HG03103 (cell line): Measurements from ENCODE around the gene SLC2A4RG.

ENCODE experiments used
- ATAC-seq: cut with Tn5 transposase; IDR thresholded peaks from one replicate; pipeline ENCODE4 v1.9.1; 2021; ENCODE audit warnings: low read depth; ENCODE audit not compliant: unreplicated experiment

SLC2A4RG gene

DNA sequence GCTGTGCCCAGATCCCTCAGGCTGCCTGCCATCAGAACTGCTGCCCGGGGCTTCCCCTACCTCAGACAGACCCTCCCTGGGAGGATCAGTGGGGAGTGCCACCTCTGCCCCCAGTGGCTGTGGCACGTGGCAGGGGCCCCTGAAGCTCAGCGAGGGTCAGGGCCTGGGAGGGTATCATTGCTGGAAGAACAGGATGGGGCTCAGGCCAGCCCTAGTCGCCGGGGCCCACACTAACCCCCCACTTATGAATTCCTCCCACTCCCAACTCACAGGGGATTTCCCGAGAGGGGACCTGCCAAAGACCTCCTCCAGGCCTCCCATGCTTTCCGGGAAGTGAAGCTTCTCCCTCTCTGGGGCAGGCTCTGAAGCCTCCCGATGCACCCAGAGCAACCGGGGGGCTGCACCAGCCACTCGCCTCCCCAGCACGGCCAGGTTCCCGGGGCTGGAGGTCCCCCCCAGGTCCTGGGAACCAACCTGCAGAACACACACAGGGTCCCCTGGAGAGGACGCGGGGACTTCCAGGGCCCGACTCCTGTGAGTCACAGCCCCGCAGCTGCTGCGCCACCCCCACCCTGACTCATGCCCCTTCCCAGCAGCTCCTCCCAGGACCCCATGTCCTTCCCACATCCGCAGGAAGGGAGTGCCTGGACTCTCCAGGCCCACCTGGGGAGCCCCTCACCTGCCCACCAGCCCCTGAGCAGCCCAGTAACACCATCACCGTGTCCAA lies 40.7 kb upstream of the SLC2A4RG start:
- no peak for ATAC-seq

DNA sequence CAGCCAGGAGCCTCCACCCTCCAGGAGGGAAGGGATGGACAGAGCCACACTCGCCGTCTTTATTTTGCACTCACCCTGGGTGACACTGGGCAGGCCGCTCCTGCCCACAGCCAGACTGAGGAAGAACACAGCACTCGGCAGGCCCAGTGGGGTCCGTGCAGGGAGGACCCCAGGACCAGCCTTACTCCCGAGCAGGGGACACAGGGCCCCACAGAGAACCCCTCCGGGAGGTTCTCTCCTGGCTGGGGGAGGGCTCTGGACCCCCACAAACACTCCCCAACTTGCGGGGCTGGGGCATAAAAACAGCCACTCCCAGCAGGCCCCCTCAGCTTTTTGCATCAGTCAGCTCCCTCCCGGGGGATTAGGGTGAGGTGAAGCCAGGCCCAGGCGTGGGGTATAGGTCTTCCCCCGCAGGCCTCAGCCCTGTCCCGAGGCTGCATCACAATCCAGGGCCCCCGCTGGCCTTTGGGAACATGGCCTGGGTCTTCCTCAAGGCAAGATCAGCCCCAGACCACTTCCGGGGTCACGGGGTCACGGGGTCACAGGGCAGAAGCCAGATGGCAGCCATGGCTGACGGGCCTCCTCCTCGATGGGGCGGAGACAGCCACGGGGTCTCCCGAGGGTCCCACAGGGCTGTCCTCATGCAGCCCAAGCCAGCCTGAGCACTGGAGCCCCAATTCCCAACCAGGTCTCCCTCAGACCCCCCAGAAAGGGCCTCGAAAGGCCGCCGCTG lies 39.9 kb upstream of the SLC2A4RG start:
- no peak for ATAC-seq

DNA sequence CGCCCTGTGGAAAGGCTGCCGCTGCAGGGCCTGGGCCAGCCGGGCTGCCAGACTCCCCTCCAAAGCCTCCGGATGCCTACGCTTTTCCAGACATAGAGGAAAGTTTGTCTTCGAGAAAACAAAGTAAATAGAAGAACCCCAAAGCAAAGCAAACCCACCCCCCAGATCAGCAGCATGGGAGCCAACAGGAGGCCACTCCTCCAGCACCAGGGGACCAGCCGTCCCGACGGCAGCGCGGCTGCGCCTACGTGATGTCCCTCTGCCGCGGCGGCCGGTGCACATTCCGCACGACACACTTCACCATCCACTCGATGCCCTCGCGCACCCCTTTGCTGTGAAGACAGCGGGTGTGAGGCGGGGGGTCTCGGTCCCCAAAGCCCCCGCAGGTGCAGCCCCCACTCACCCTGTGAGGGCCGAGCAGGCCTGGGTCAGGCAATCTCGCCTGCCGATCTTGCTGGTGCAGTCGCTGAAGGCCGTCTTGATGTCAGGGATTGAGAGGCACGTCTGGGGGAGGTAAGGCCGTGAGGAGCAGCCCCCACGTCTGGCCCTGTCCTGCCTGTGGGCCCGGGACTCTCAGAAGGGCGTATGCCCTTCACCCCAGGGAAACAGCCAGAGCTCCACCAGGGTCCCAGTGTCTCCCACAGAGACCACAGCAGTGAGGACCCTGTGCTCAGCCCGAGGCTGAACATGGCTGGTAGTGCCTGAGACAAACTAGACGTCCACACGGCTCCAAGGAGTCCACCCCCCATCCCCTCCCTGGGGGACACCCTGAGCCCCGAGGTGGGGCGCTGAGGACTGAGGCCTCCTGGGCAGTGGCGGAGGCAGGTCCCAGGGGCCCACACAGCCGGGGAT lies 39.2 kb upstream of the SLC2A4RG start:
- no peak for ATAC-seq

DNA sequence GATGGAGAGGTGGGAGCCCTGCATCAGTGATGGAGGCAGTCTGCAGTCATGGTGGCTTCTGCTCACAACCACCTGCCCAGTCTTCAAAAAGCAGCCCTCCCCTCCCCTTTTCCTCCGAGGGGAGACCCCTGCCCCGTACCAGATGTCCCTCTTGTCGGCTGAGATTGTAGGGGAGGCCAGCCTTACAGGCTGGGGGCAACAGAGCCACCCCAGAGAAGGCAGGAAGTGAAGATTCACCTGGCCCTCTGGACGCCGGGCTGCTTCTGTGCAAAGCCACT lies 38.6 kb upstream of the SLC2A4RG start:
- no peak for ATAC-seq

DNA sequence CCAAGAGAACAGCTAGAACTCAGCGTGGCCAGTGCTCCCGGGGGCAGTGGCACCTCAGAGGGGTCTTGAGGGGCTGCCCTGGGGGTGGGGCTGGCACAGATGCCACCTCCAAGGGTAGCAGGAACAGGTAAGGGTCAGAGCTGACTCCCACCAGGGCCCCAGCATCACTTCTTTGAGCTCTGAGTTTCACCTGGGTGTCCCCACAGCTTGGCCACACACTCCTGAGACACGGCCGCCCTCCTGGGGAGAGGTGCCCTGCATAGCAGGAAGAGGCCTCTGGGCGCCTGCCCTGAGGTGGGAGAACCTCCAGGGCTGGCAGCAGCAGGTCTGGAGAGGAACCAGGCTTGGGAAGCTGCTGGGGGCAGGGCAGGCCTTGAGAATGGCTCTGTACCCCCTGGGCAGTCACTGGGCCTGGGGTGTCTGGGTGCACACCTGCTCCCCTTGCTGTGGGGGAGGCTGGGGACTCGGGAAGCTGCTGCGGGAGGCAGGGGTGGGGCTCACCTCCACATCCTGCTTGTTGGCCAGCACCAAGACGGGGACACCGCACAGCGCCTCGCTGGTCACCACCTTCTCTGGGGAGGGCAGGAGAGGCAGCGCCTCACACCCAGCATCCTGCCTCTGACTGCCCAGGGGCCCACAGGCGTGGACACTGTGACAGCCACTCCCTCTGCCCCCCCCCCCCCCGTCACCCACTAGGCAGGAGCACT lies 38.1 kb upstream of the SLC2A4RG start:
- ATAC-seq: no peak

DNA sequence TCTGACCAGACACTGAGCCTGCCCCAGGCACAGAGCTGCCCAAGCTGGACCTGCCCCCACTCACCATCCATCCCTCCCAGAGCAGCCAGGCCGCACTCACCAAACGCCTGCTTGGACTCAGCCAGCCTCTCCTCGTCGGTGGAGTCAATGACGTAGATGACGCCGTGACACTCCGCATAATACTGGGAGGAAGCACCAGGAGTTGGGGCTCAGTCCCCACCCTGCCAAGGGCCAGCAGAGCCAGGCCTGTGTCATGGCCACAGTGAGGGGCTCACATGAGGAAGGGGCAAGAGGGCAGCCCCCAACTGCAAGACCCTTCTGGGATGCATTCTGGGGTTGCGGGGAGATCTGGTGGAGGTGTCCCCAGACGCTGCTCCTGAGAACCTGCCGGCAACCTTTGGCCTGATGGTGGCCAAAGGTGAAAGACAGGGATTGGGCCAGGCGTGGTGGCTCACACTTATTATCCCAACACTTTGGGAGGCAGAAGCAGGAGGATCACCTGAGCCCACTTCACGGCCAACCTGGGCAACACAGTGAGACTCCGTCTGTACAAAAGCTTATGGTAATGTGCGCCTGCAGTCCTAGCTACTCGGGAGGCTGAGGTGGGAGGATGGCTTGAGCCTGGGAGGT lies 37.4 kb upstream of the SLC2A4RG start:
- no peak for ATAC-seq

DNA sequence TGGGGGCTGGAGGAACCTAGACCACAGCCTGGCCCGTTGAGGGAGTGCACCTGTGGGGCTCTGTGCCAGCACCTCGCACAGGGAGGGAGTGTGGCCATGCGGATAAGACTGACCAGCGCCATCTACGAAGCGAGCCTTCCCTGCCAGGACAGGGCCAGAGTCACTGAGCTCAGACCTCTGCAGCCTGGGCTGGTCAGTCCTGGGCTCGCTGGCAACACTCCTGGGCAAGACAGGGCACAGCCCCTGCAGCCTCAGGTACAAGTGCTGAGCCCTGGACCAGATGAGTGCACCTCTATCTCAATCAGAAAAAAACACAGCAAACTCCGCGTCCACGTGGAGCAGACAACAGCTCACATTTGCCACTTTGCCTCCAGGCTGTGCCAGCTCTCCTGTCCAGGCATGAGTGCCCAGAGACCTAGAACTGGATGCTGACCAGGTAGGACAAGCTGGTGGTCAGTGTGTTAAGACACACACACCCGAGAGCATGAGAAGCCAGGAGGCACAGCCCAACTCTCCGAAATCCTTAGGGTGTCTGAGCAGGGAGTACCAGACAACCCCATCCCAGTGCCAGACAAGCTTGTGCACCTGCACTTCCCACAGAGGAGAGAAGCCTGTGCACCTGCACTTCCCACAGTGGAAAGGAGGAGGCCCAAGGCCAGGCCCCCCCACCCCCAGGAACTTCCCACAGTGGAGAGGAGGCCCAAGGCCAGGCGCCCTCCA lies 36.7 kb upstream of the SLC2A4RG start:
- ATAC-seq: no peak

DNA sequence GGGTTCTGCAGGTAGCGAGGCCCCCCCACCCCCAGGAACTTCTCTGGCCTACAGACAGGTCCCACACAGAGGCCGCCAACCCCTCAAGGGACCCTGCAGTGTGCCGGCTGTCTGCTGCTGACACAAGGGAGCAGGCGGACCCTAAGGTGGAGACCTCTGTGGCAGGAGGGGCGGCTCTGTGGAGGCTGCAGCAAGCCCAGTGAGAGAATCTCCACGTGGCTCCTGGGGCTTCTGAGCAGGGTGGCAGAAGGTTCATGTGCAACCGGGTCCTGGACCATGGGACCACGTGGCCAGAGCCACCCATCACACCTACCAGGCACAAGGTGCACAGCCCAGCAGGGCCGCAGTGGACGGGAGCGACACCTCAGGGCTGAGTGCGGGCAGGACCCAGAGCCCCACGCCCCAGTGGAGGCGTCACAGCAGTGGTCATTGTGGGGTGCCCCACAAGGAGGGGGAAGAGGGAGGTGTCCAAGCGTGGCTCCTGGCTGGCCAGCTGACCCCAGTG lies 36.1 kb upstream of the SLC2A4RG start:
- no peak for ATAC-seq

DNA sequence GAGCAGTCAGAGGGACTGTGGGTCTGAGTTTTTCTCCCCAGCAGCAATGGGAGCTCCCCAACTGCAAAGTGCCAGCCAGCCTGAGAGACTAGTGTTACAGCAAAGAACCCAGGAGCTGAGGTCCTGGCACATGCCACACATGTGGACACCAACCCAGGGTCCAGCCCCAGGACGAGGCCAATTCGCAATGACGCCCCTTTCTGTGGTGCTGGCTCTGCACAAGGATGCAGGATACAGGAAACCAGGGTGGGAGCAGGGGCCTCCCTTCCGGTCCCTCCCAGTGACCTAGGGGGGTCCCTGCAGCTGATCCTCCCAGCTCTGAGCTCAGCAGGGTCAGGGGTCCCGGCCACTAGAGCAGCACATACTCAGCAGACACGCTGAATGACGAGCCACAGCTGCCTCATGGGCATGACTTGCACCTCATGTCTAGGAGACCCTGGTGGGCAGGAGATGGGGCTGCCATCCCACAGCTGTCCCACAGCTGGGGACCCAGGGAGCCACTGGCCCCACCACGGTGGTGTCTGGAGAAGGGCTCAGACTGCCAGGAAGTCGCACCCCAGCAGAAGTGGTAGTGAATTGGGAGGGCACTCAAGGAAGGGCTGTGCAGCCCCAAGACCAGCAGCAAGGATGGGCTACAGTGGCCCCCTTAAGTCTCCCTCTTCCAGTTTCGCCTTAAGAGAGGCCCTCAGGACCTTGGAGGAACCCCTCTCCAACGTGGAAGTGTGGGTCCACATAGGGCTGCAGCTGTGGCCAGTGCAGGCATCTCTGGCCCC lies 35.4 kb upstream of the SLC2A4RG start:
- no peak for ATAC-seq

DNA sequence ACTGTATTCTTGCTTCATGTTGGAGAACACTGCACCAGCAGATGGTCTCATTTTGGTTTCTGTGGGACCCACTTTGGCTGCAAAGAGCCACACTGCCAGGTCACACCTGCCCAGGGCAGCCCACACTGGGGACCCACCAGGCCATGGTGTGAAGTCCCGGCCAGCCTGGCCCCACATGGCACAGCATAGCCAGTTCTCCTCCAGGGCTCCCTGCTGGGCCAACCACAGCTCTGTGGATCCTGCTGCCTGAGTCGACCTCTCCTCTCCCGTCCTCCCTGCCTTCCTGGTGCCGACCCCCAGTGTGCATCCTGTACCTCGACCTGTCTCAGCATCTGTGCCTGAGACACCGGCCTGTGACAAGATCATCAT lies 34.8 kb upstream of the SLC2A4RG start:
- ATAC-seq: no peak

DNA sequence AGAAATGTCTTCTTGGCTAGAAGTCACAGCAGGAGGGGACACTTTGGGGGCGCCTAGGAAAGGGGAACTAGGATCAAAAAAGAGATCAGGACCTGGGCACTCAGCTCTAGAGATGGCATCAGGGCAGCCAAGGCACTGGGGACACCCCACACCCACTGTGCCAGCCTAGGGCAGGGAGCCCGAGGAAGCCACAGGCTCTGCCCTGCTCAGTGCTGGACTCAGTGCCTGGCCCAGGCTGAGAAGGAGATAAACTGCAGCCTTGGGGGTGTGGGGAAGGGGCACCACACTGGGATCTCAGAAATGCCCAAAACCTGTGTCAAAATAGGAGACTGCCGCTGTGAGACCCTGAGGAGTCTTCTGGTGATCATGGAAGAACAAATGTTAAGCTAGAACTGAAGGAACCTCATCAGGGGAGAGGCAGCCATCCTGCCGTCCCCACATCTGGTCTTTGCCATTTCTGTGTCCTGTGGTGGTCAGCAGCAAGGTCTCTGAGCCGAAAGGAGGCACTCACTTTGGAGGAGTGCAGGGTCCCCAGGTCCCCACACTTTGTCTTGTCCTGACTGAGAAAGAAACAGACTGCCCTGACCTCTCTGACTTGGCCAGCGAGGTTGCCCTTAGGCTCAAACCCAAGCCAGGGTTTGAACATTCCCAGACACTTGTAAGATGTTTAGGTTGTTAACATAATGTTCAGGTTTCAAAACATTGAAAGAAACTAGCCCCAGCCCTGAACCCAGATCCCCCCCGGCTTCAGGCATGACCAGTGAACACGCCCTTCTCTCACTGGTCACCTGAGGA lies 34.1 kb upstream of the SLC2A4RG start:
- no peak for ATAC-seq

DNA sequence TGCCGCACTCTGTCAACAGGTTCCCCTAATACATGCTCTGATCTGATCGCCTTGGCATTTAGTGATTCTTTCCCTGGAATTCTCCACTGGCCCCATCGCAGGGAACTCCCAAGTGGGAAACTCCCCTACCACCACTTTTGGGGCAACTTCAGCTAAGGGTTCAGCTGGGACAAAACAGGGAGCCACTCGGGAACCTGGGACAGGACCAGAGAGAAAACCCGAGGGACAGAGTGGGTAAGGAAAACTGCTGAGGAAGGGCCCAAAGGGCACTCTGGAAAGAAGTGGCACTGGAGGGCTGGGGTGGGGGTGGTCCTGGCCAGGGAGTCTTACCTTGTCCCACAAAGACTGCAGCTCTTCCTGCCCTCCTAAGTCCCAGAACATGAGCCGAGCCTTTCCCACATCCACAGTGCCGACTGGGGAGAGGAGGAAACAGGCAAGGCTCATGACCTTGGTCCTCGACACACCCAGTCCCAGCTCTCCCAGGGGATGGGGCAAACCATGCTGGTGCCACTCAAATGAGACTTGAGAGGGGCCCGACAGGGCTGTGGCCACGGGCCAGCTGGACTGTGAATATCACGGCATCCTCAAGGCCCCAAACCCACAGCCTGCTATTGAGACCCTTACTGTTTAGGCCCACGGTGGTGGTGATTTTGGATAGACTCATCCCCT lies 33.4 kb upstream of the SLC2A4RG start:
- no peak for ATAC-seq

DNA sequence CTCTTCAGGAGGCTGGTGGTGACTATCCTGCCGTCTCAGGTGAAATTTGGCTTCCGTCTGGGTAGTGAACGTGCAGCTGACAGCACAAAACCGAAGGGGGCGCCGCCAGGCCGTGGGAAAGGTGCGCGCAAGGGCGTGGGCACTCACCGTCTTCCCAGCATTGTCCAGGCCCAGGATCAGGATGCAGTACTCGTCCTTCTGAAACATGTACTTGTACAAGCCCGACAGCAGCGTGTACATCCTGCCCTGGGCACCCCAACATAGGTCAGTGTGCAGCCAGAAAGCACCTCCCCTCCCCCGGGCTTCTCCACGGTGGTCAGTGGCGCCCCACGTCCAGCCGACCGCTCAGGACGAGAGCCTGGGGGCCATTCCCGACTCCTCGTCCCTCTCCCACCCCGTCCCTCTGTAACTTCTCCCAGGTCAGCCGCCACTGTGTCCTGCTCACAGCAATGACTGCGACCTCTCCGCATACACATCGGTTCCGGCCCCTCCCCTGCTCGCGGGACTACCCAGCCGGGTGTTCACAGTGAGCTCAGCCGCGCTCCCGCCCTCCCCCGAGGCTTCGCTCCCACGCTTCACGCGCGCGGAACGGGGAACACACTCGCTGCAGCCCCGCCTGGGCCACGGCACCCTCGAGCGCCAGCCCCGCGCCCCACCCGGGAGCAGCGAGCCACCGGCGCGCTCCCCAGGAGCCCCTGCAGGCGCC lies 32.6 kb upstream of the SLC2A4RG start:
- peak; percentile 24 for ATAC-seq

DNA sequence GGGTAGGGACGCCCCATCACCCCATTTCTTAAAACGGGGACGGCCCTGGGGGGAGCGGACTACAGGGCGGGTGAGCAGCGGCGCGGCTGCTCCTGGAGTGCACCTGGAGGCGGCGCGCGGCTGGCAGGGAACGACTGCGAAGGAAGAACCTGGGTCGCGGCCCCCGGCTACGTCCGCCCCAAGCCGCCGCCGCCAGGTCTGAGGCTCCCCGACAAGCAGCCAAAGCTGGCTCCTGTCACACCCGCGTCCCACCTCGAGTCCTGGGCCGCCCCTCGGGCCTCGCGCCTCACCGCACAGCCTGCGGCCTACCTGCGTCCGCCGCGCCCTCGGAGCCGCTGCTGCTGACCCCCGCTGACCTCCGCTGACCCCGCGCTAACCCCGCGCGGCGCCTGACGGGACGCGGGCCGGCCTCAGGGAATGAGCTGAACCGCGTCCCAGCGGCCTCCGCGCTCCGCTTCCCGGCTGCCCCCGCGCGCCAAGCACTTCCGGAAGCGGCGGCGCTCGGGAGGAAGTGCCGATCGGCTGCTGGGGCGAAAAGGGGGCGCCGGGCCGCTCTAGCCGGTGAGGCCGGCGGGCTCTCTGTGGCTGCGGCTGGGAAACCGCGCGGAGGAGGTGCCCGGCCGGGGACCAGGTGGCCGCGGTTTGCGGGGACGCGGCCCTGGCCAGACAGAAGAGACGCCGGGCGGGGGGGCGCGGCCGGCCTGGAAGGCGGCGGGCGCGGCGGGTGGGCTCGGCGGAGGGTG lies 31.8 kb upstream of the SLC2A4RG start, which contains the start of the genes ARFRP1 and ZGPAT:
TSS of gene ARFRP1 (minus strand) at position 419 of the 743 bp plus-strand sequence. CDS start 885 bp downstream, outside the sequence.
TSS of gene ZGPAT (plus strand) at position 482 of the 743 bp plus-strand sequence. CDS start 542 bp downstream, outside the sequence.
- peak; percentile 52 for ATAC-seq

DNA sequence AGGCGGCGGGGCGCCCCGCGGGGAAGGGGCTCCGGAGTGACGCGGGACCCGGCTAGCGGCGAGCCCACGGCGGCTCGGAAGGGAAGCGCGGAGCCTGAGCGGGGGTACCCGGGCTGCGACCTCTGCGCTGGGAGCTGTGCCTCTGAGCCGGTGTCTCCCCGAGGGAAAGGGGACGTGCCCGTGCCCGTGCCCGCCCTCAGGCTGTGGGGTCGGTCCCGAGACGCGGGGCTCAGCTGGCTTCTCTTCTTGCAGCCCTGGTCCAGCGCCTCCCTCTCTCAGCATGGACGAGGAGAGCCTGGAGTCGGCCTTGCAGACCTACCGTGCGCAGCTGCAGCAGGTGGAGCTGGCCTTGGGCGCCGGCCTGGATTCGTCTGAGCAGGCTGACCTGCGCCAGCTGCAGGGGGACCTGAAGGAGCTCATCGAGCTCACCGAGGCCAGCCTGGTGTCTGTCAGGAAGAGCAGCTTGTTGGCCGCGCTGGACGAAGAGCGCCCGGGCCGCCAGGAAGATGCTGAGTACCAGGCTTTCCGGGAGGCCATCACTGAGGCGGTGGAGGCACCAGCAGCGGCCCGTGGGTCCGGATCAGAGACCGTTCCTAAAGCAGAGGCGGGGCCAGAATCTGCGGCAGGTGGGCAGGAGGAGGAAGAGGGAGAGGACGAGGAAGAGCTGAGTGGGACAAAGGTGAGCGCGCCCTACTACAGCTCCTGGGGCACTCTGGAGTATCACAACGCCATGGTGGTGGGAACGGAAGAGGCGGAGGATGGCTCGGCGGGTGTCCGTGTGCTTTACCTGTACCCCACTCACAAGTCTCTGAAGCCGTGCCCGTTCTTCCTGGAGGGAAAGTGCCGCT lies 31.1 kb upstream of the SLC2A4RG start:
- ATAC-seq: peak; percentile 9
